ENCODE data around the gene RGPD4.

DNA sequence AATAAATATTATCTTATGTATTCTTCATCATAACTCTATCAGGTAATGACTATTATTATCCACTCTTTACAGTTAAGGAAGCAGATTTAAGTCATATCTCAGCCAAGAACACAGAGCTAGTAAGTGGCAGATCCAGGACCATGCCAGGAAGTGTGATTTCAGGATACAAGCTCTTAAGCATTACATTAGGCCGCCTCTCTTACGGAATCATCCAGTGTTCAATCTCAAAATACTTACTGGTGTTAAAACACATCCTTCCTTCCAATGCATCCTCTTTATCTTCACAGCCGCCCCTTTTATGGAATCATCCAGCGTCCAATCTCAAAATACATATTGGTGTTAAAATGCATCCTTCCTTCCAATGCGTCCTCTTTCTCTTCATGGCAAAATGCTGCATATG lies 14.7 kb upstream of the RGPD4 start:
- TF ChIP-seq, protein P1, sequence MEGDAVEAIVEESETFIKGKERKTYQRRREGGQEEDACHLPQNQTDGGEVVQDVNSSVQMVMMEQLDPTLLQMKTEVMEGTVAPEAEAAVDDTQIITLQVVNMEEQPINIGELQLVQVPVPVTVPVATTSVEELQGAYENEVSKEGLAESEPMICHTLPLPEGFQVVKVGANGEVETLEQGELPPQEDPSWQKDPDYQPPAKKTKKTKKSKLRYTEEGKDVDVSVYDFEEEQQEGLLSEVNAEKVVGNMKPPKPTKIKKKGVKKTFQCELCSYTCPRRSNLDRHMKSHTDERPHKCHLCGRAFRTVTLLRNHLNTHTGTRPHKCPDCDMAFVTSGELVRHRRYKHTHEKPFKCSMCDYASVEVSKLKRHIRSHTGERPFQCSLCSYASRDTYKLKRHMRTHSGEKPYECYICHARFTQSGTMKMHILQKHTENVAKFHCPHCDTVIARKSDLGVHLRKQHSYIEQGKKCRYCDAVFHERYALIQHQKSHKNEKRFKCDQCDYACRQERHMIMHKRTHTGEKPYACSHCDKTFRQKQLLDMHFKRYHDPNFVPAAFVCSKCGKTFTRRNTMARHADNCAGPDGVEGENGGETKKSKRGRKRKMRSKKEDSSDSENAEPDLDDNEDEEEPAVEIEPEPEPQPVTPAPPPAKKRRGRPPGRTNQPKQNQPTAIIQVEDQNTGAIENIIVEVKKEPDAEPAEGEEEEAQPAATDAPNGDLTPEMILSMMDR (IDR thresholded peaks at IDR 0.05), result no peak
- no peak for TF ChIP-seq EZH2 (IDR thresholded peaks at IDR 0.05)

All from neural progenitor cell (in vitro differentiated cells).